ENCODE data around the gene CLBA1. TPM values are rescaled to one million over a fixed set of nuclear protein-coding genes. Genes with fewer than 3 reads are reported as not detected.
A peak's percentile ranks its signal among the peaks of the same experiment; 100 is the strongest.

Gene CLBA1
- total RNA-seq, 1 donor = 6.9 TPM

DNA sequence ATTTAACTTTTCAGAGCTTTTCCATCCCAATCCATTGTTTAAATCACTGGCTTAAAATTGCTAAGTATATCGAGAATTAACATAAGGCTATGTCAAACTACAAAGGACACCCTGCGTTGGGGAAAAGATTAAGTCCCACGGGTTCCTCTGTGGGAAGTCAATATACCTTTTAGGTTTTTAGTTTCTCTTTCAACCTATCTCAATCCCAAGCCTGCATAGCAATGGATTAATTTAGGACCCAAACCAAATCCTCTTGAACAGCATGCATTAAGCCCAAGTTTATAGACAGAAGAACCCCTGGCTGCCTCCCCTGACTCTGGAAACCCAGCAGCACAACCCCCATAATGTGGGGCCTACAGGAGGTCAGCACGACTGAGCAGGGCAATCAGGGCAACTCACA, 29.0 kb downstream of the CLBA1 start:
- no peak for DNase-seq (ENCODE audit: low read depth)
- TF ChIP-seq CTCF (IDR thresholded peaks at IDR 0.05; ENCODE audit: insufficient read depth, low read depth, low read length) = no peak
- peak overlapping the region; percentile 25 for H3K4me3 ChIP-seq (ENCODE audit: low read depth, low read length)

- DNase-seq (ENCODE audit: low read depth) = no peak
- no peak for TF ChIP-seq CTCF (IDR thresholded peaks at IDR 0.05; ENCODE audit: insufficient read depth, low read depth, low read length)
- H3K4me3 ChIP-seq (ENCODE audit: low read depth, low read length) = no peak overlapping the region
Measured at GRCh38 chr14:105015242-105015641, 29.7 kb downstream of the CLBA1 start.

DNA sequence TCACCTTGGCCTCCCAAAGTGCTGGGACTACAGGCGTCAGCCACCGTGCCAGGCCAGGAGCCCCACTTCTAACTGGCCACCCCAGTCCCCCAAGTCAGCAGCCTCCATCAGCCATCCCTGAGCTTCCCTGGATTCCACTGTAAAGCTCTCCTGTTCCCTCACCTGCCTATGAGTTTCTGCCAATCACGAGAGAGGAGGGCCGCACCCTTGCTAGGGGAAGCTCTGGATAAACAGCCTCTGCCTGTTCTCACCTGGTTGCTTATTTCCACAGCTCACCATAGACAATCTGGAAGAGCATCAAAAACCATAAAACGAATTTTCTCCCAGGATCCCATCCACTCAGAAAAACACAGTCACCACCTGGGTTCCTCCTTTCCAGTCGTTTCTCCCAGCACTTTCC, 30.3 kb downstream of the CLBA1 start:
- no peak for DNase-seq (ENCODE audit: low read depth)
- H3K4me3 ChIP-seq (ENCODE audit: low read depth, low read length) = no peak overlapping the region
- no peak for TF ChIP-seq CTCF (IDR thresholded peaks at IDR 0.05; ENCODE audit: insufficient read depth, low read depth, low read length)

GRCh38 chr14:105018414-105018813, 32.8 kb downstream of the CLBA1 start:
- no peak overlapping the region for H3K4me3 ChIP-seq (ENCODE audit: low read depth, low read length)
- DNase-seq (ENCODE audit: low read depth) = no peak
- TF ChIP-seq CTCF (IDR thresholded peaks at IDR 0.05; ENCODE audit: insufficient read depth, low read depth, low read length) = no peak

DNA sequence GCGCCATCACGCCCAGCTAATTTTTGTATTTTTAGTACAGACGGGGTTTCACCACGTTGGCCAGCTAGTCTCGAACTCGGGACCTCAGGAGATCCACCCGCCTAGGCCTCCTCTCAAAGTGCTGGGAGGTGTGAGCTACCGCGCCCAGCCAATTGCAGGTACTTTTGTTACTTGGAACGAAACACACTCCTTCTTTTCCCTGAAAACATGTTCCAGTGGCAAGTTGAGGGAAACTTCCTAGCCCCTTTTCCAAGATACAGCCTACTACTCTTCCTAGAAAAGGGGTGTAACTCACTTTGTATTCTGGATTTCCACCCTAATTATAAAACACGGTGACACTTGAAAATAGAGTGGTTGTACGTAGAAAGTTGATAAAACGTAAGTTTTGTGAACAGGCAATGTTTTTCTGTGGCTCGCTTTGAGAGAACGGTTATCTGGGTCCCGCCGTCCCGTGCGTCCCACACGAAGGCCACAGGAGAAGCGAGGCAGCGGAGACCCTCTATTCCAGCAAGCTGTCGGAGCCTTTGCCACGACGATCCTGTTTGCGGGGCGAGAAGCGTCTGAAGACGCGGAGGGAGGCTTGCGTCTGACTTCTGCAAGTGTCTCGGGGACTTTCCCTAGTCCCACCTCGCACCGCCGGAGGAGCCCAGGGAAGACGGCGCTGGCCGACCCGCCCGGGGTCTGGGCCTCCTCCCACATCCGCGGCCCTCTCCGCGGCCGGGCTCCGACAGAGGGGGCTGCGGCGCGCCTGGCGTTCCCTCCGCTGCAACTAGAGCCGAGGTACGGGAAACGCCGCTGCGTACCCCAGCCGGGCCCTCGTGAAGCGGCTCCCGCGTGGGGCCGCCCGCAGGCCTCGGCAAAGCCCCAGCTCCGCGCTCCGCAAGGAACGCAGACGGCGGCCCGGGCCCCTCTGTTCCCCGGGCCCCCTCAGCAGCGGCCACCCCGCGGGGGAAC, 34.5 kb downstream of the CLBA1 start:
- DNase-seq (ENCODE audit: low read depth) = peak; percentile 53
- H3K4me3 ChIP-seq (ENCODE audit: low read depth, low read length) = peak overlapping the region; percentile 75
- no peak for TF ChIP-seq CTCF (IDR thresholded peaks at IDR 0.05; ENCODE audit: insufficient read depth, low read depth, low read length)

DNA sequence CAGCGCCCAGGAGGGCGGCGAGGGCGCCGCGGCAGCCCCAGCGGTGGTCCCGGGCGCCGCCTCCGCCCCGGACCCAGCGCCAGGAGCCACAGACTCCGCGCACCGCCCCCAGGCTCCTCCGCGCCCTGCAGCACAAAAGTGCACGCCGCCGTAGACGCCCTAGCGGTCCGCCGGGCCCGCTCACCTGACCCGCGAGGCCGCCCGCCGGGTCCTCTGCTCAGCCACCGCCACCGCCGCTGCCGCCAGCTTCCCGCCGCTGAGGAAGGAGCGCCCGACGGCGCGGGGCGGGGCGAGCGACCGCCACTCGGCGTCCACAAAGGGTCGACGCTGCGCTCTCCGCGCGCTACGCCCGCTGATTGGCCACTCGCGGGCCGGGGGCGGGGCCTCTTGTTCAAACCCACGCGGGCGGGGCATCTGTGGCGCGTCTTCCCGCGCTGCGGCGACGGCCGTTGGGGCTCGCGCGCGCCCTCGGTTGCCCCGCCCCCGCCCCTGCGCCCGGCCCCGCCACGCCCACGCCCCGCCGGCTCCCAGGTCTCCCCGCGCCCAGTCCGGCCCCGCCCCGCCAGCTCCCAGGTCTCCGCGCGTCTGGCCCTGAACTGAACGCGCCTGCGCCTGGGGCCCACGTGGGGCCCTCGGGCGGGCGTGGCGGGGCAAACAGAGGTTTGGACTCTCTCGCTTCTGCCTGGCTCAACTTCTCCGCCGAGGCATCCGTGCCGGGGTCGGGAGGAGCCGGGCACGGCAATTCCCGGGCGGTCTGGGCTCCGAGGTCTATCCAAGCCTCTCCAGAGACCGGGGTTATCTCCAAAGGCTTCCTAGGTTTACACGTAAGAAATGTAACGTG, 35.4 kb downstream of the CLBA1 start, which contains the start of gene CDCA4:
TSS of gene CDCA4 (minus strand) at position 269 of the 841 bp plus-strand sequence. CDS start 9,154 bp downstream, outside the sequence.
- no peak for TF ChIP-seq CTCF (IDR thresholded peaks at IDR 0.05; ENCODE audit: insufficient read depth, low read depth, low read length)
- H3K4me3 ChIP-seq (ENCODE audit: low read depth, low read length) = peak within 1 kb of the TSS; percentile 75
- peak; percentile 96 for DNase-seq (ENCODE audit: low read depth)
